Measurements from ENCODE around the gene GPC5.

DNA sequence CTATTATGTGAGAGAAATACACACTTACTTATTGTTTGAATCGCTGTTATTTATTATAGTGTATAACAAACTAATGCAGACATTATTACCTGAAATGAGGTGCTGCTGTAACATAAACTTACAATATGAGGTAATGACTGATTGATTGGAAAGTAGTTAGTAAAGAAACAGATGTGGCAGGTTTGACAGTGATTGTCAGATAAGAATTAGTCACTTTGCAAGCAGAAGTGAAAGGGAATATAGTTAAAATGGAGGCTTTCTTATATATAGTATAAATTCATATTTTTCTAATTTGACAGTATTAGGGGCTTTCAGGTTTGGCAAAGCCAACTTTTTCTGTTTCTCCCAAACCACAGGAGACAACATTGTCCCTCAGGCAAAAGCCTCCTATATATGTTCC is 30.3 kb upstream of the GPC5 start:
- TF ChIP-seq EZH2phosphoT487 (IDR thresholded peaks at IDR 0.05; ENCODE audit: insufficient read depth, low read depth) (no peak), EZH2 (IDR thresholded peaks at IDR 0.05; ENCODE audit: insufficient read depth, poor library complexity, severe bottlenecking) (no peak)

Data from GM23248 (cell line).